Neural progenitor cell (in vitro differentiated cells): ENCODE measurements around the gene HKDC1.

ENCODE experiments used
- EZH2 ChIP-seq: fragments of 200-600 bp; sonication (generic); IDR thresholded peaks from 2 replicates; pipeline ENCODE4 v1.6.1; 2017; ENCODE audit warnings: antibody characterized with exemption, mild to moderate bottlenecking, moderate library complexity
- EZH2phosphoT487 ChIP-seq: fragments of 200-600 bp; sonication (generic); IDR thresholded peaks from 2 replicates; pipeline ENCODE4 v1.6.1; 2017; ENCODE audit warnings: antibody characterized with exemption
- TF ChIP-seq, protein P1 (sequence below): fragments of 200-600 bp; sonication (generic); IDR thresholded peaks from 2 replicates; pipeline ENCODE4 v1.5.1; 2017; ENCODE audit warnings: antibody characterized with exemption, mild to moderate bottlenecking

DNA sequence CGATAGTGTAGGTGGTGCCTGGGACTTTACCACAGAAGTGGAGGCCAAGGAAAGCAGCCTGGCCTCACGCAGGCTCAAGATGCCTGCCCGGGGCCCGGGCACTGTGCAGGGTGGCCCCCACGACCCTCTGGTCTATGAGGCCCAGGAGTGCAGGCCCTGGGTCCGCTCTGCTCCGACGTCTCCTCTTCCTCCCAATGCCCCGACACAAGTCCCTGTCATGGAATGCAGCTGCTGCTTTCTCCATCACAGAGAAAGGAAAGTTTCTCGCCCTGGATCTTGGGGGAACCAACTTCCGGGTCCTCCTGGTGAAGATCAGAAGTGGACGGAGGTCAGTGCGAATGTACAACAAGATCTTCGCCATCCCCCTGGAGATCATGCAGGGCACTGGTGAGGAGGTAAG is 29.9 kb downstream of the HKDC1 start:
- TF ChIP-seq EZH2phosphoT487 (no peak), EZH2 (no peak)
- TF ChIP-seq, protein P1, sequence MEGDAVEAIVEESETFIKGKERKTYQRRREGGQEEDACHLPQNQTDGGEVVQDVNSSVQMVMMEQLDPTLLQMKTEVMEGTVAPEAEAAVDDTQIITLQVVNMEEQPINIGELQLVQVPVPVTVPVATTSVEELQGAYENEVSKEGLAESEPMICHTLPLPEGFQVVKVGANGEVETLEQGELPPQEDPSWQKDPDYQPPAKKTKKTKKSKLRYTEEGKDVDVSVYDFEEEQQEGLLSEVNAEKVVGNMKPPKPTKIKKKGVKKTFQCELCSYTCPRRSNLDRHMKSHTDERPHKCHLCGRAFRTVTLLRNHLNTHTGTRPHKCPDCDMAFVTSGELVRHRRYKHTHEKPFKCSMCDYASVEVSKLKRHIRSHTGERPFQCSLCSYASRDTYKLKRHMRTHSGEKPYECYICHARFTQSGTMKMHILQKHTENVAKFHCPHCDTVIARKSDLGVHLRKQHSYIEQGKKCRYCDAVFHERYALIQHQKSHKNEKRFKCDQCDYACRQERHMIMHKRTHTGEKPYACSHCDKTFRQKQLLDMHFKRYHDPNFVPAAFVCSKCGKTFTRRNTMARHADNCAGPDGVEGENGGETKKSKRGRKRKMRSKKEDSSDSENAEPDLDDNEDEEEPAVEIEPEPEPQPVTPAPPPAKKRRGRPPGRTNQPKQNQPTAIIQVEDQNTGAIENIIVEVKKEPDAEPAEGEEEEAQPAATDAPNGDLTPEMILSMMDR, result no peak
